ENCODE results near the gene ID2. TPM values are rescaled to one million over a fixed set of nuclear protein-coding genes. Genes with fewer than 3 reads are reported as not detected.

ID2 gene
- total RNA-seq, 1 experiment from 2014 or later: 77.8 TPM

- Mint-ChIP-seq H3K4me1 (ENCODE audit: low read depth, unreplicated experiment) (peaks cover 20% of the 10 kb centered on the region), H3K27me3 (ENCODE audit: unreplicated experiment) (no peaks in the 10 kb centered on the region), H3K4me3 (ENCODE audit: low read depth, unreplicated experiment) (peak overlapping the region; percentile 98), H3K36me3 (ENCODE audit: insufficient read depth, unreplicated experiment) (peaks cover 56% of the 10 kb centered on the region), H3K27ac (ENCODE audit: unreplicated experiment) (peak overlapping the region; percentile 92), H3K9me3 (ENCODE audit: low read depth, unreplicated experiment) (no peaks in the 10 kb centered on the region)
- intact Hi-C loops (cut with micrococcal nuclease; ENCODE audit: unreplicated experiment): loop anchor here (2.0 to 10.0 kb wide), 4 partner anchors 142 to 1570 kb away; no protein-coding TSS in a partner anchor
- BruUV-seq (replicated peaks): no TSS peak
- CTCF ChIA-PET: interaction anchor here (0.6 to 1.6 kb wide), 3 partner anchors 135 to 1836 kb away, joined by 3 to 8 read pairs (median 4); no protein-coding TSS in a partner anchor
- no peak for DNase-seq
- TF ChIP-seq CTCF (IDR thresholded peaks at IDR 0.05; ENCODE audit: unreplicated experiment): no peak
Measured at GRCh38 chr2:8684540-8684877, 2.7 kb downstream of the ID2 start.

DNA sequence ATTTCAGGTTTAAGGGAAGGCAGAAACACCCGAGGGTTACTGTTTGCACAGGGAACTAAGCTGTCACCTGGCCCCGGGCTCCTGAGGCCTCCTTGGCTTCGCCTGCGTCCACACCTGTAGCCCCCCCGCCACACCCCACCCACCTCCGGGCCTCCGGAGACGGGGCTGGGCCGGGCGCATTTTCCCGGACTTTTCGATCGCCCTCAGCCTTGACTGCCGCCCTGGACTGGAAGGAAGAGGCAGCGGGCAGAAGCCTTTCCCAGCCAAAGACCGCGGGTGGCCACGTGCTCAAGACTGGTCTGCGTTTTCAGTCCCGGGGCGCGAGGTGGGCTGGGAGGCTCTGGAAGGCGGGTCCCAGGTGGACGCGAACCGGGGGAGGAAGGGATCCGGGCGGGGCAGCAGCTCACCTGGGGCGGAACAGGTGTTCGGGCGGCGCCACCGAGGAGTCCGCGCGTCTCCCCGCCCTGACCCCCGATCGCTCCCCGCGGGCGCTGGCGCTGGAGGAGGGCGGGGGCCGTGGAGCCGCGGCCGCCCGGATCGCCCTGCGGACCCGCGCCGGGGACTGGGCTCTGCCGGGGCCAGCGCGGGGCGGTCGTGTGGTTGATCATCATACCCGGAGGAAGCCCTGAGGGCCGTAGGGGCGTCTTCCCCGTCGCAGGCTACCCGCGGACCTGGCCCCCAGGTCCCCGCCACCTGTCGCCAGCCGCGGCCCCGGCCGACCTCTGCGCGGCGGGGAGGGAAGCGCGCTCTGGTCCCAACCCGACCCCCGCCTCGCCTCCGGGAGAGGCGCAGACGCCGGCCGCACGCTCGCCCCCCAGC is 3.2 kb downstream of the ID2 start:
- H3K36me3 Mint-ChIP-seq (ENCODE audit: insufficient read depth, unreplicated experiment): peaks cover 50% of the 10 kb centered on the region
- H3K9me3 Mint-ChIP-seq (ENCODE audit: low read depth, unreplicated experiment): no peaks in the 10 kb centered on the region
- intact Hi-C loops (cut with micrococcal nuclease; ENCODE audit: unreplicated experiment): loop anchor here (2.0 to 10.0 kb wide), 6 partner anchors 143 to 1570 kb away; no protein-coding TSS in a partner anchor
- TF ChIP-seq CTCF (IDR thresholded peaks at IDR 0.05; ENCODE audit: unreplicated experiment): no peak
- DNase-seq: peak; percentile 73
- CTCF ChIA-PET: interaction anchor here (1.6 kb wide), 1 partner anchor 160 kb away, joined by 8 read pairs; no protein-coding TSS in a partner anchor
- H3K4me3 Mint-ChIP-seq (ENCODE audit: low read depth, unreplicated experiment): peak overlapping the region; percentile 98
- peaks cover 14% of the 10 kb centered on the region for H3K4me1 Mint-ChIP-seq (ENCODE audit: low read depth, unreplicated experiment)
- BruUV-seq (replicated peaks): no TSS peak
- H3K27me3 Mint-ChIP-seq (ENCODE audit: unreplicated experiment): no peaks in the 10 kb centered on the region
- H3K27ac Mint-ChIP-seq (ENCODE audit: unreplicated experiment): peak overlapping the region; percentile 92

DNA sequence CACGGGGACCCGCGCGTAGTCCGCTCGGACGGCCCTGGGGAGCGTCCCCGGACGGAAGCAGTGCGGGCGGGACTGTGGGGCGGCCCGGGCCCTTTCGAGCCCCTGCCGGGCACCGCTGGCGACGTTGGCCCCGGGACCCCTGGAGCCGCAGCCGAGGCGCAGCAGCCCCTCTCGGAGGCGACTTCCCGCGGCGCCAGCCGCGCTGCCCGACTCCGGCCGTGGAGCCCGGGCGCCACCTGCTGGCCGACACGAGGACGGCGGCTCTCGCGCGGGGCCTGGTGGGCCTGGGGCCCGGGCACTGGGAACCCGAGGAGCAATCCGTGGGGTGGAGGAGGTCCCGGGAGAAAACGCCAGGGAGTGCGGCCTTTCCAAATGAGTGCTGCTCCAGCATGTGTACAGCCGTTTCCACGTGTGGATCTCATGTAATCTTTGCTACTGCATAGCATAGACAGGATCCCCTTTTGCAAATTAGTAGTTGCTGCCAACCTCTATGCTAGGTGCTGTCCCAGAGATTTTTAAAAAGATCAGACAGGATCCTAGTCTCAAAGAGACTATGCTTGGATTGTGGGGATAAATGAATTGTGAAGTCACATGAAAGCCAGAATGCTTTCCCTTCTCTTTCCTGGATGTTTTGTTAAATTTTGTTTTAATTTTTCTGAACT is 4.0 kb downstream of the ID2 start:
- intact Hi-C loops (cut with micrococcal nuclease; ENCODE audit: unreplicated experiment): loop anchor here (2.0 to 10.0 kb wide), 4 partner anchors 959 to 1571 kb away; no protein-coding TSS in a partner anchor
- CTCF ChIA-PET: interaction anchor here (1.6 kb wide), 1 partner anchor 161 kb away, joined by 8 read pairs; no protein-coding TSS in a partner anchor
- Mint-ChIP-seq H3K9me3 (ENCODE audit: low read depth, unreplicated experiment) (no peaks in the 10 kb centered on the region), H3K4me3 (ENCODE audit: low read depth, unreplicated experiment) (no peak overlapping the region), H3K4me1 (ENCODE audit: low read depth, unreplicated experiment) (peaks cover 14% of the 10 kb centered on the region), H3K27me3 (ENCODE audit: unreplicated experiment) (no peaks in the 10 kb centered on the region), H3K36me3 (ENCODE audit: insufficient read depth, unreplicated experiment) (peaks cover 42% of the 10 kb centered on the region), H3K27ac (ENCODE audit: unreplicated experiment) (no peak overlapping the region)
- peak; percentile 97 for TF ChIP-seq CTCF (IDR thresholded peaks at IDR 0.05; ENCODE audit: unreplicated experiment)
- DNase-seq: peak; percentile 90
- BruUV-seq (replicated peaks): no TSS peak

- no peak for TF ChIP-seq CTCF (IDR thresholded peaks at IDR 0.05; ENCODE audit: unreplicated experiment)
- no peak overlapping the region for H3K4me3 Mint-ChIP-seq (ENCODE audit: low read depth, unreplicated experiment)
- H3K36me3 Mint-ChIP-seq (ENCODE audit: insufficient read depth, unreplicated experiment): no peaks in the 10 kb centered on the region
- no peak overlapping the region for H3K27ac Mint-ChIP-seq (ENCODE audit: unreplicated experiment)
- BruUV-seq (replicated peaks): no TSS peak
- no peak for DNase-seq
- H3K27me3 Mint-ChIP-seq (ENCODE audit: unreplicated experiment): no peaks in the 10 kb centered on the region
- H3K9me3 Mint-ChIP-seq (ENCODE audit: low read depth, unreplicated experiment): peaks cover 2% of the 10 kb centered on the region
- CTCF ChIA-PET: no interaction called here
- intact Hi-C loops (cut with micrococcal nuclease; ENCODE audit: unreplicated experiment): no loop called here
- H3K4me1 Mint-ChIP-seq (ENCODE audit: low read depth, unreplicated experiment): peaks cover 27% of the 10 kb centered on the region
Measured at GRCh38 chr2:8691859-8692437, 10.1 kb downstream of the ID2 start.

All from Calu3 (cell line).